HG03520 (cell line): Measurements from ENCODE around the gene THRB.
"Not testable (repeated sequence)": the region's sequence is repeated elsewhere in the genome, so short reads cannot be mapped to it uniquely, and the experiment has no call there.

Experiments used
- ATAC-seq: cut with Tn5 transposase; IDR thresholded peaks from one replicate; pipeline ENCODE4 v1.9.1; 2021; ENCODE audit warnings: mild to moderate bottlenecking, moderate library complexity; ENCODE audit not compliant: unreplicated experiment

THRB gene

GRCh38 chr3:24128199-24129005 lies 366.2 kb downstream of the THRB start:
- no peak for ATAC-seq

- no peak for ATAC-seq
Measured at GRCh38 chr3:24123596-24123995, 371.1 kb downstream of the THRB start.

GRCh38 chr3:24120434-24120833 lies 374.2 kb downstream of the THRB start:
- ATAC-seq, result no peak

GRCh38 chr3:24119321-24119751 lies 375.3 kb downstream of the THRB start:
- ATAC-seq, result no peak

GRCh38 chr3:24117508-24117907 lies 377.1 kb downstream of the THRB start:
- ATAC-seq, result no peak

GRCh38 chr3:24111711-24112110 lies 382.9 kb downstream of the THRB start:
- no peak for ATAC-seq

- no peak for ATAC-seq
Measured at GRCh38 chr3:24110051-24110450, 384.6 kb downstream of the THRB start.

GRCh38 chr3:24101676-24102168 lies 392.9 kb downstream of the THRB start:
- ATAC-seq, result no peak

GRCh38 chr3:24100696-24101402 lies 393.8 kb downstream of the THRB start:
- no peak for ATAC-seq

- ATAC-seq, result no peak
Measured at GRCh38 chr3:24096695-24097290, 397.9 kb downstream of the THRB start.

- no peak for ATAC-seq
Measured at GRCh38 chr3:24096271-24096670, 398.4 kb downstream of the THRB start.

GRCh38 chr3:24094818-24095217 lies 399.8 kb downstream of the THRB start:
- ATAC-seq, result not testable (repeated sequence)

- ATAC-seq, result peak; percentile 68
Measured at GRCh38 chr3:24088782-24089181, 405.9 kb downstream of the THRB start.

- no peak for ATAC-seq
Measured at GRCh38 chr3:24087469-24087868, 407.2 kb downstream of the THRB start.

GRCh38 chr3:24086617-24087404 lies 407.8 kb downstream of the THRB start:
- no peak for ATAC-seq

- no peak for ATAC-seq
Measured at GRCh38 chr3:24086206-24086605, 408.4 kb downstream of the THRB start.

- no peak for ATAC-seq
Measured at GRCh38 chr3:24072193-24072592, 422.5 kb downstream of the THRB start.

- ATAC-seq, result no peak
Measured at GRCh38 chr3:24069045-24069444, 425.6 kb downstream of the THRB start.

- ATAC-seq, result no peak
Measured at GRCh38 chr3:24067483-24067882, 427.2 kb downstream of the THRB start.
